HL-60 (cell line): ENCODE measurements around the gene ASB15.

ENCODE experiments used
- DNase-seq, 2 experiments: peaks; one replicate each; pipeline ENCODE4 v3.0.0-alpha.2; 2010 to 2020; ENCODE audit warnings: low read depth in 1 of 2, low spot score in 1 of 2
- H3K27ac ChIP-seq: fragments of 250-450 bp; sonication (Bioruptor Pico); replicated peaks from 2 replicates; pipeline ENCODE4 v1.5.1; 2020; ENCODE audit warnings: mild to moderate bottlenecking, moderate library complexity
- H3K27me3 ChIP-seq: fragments of 250-450 bp; sonication (Bioruptor Pico); 2 replicates; pipeline ENCODE4 v1.5.1; 2021; ENCODE audit warnings: mild to moderate bottlenecking, moderate library complexity; ENCODE audit not compliant: insufficient read depth, poor library complexity, severe bottlenecking
- H3K4me3 ChIP-seq: replicated peaks from 2 replicates; pipeline ENCODE4 v1.5.1; 2011; ENCODE audit warnings: mild to moderate bottlenecking, control low read depth, low read length; ENCODE audit not compliant: insufficient read depth
- GABPA ChIP-seq: IDR thresholded peaks from 2 replicates; pipeline ENCODE4 v1.6.1; 2012; ENCODE audit warnings: low read depth
- POLR2AphosphoS5 ChIP-seq: IDR thresholded peaks from 2 replicates; pipeline ENCODE4 v1.6.1; 2012; ENCODE audit warnings: low read depth
- REST ChIP-seq: IDR thresholded peaks from 2 replicates; pipeline ENCODE4 v1.6.1; 2012; ENCODE audit warnings: low read depth; ENCODE audit not compliant: insufficient replicate concordance
- SPI1 ChIP-seq: IDR thresholded peaks from 2 replicates; pipeline ENCODE4 v1.6.1; 2012; ENCODE audit warnings: low read depth, mild to moderate bottlenecking, borderline replicate concordance
- TF ChIP-seq, protein P1 (sequence below): IDR thresholded peaks from one replicate; pipeline ENCODE4 v1.5.1; 2011; ENCODE audit warnings: low read length, control low read depth, inconsistent platforms; ENCODE audit not compliant: insufficient read depth

Gene ASB15

DNA sequence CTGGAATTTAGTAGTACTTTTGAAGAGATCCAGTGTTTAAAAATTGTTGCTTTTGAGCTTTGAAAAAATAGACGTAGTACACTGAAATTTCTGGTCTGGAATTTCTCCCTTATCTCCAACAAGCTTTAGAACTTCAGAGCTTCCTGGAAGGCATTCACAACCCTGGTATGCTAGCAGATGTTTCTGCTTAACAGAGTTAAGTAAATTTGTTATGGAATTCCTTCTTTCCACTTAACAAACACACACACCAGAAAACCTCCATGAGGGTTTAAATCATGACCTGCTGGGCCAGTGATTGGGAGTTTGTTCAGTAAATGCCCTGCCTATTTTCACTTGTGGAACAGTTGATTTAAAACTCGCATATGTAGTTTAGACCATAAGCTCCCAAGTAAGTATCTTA, 13.7 kb downstream of the ASB15 start:
- no peak for DNase-seq
- Histone ChIP-seq H3K27me3 (no peaks in the 10 kb centered on the region), H3K27ac (no peak overlapping the region), H3K4me3 (no peak overlapping the region)
- no peak for TF ChIP-seq GABPA
- TF ChIP-seq, protein P1, sequence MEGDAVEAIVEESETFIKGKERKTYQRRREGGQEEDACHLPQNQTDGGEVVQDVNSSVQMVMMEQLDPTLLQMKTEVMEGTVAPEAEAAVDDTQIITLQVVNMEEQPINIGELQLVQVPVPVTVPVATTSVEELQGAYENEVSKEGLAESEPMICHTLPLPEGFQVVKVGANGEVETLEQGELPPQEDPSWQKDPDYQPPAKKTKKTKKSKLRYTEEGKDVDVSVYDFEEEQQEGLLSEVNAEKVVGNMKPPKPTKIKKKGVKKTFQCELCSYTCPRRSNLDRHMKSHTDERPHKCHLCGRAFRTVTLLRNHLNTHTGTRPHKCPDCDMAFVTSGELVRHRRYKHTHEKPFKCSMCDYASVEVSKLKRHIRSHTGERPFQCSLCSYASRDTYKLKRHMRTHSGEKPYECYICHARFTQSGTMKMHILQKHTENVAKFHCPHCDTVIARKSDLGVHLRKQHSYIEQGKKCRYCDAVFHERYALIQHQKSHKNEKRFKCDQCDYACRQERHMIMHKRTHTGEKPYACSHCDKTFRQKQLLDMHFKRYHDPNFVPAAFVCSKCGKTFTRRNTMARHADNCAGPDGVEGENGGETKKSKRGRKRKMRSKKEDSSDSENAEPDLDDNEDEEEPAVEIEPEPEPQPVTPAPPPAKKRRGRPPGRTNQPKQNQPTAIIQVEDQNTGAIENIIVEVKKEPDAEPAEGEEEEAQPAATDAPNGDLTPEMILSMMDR = no peak
- no peak for TF ChIP-seq REST
- TF ChIP-seq POLR2AphosphoS5 = no peak
- TF ChIP-seq SPI1 = no peak

DNA sequence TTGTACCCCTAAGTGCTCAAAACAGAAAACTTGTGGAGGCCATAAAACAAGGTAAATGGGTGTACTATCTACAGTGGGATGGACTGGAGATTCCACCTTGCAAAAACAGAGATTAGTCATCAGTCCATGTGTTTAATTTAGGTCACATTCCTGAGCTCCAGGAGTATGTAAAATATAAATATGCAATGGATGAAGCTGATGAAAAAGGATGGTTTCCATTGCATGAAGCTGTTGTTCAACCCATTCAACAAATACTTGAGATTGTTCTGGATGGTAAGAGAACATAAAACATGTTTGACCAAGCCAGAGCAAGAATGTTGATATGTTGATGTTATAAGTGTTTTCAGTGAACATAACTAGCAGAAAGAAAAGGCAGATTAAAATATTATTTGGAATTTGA, 14.6 kb downstream of the ASB15 start:
- Histone ChIP-seq H3K4me3 (no peak overlapping the region), H3K27ac (no peak overlapping the region), H3K27me3 (no peaks in the 10 kb centered on the region)
- DNase-seq = no peak
- TF ChIP-seq, protein P1 = no peak
- TF ChIP-seq SPI1 (no peak), REST (no peak), GABPA (no peak), POLR2AphosphoS5 (no peak)

DNA sequence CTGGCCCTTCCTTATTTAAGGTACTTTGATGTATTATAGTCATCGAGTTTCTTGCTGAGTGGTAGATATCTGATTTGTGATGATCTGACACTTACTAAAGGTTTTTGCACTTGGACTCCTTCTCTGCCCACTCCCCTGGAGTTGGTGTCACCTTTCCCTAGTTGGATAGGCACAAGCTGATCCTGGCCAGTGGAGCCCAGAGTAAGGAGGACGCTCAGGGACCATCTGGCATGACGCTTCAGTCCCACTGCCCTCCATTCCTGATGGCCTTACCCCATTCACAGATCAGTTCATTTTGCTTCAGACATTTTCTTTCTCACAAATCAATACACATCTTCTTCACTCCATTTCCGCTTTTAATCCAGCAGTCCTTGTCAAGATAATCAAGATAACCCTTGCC, 20.1 kb downstream of the ASB15 start:
- H3K27me3 ChIP-seq = no peaks in the 10 kb centered on the region
- no peak overlapping the region for H3K4me3 ChIP-seq
- DNase-seq = no peak
- H3K27ac ChIP-seq = no peak overlapping the region
- TF ChIP-seq GABPA (no peak), REST (no peak), POLR2AphosphoS5 (no peak), SPI1 (no peak)
- TF ChIP-seq, protein P1 = no peak
